ENCODE data around the gene PLIN5. TPM values are rescaled to one million over a fixed set of nuclear protein-coding genes. Genes with fewer than 3 reads are reported as not detected.

Gene PLIN5
- total and polyA plus RNA-seq, 10 of the 15 experiments (the other 5 are each of a cell fraction or from before 2014, with no cell fraction given): 0.15 to 0.33 TPM; not detected in 8

GRCh38 chr19:4555657-4556561 is 20.9 kb upstream of the PLIN5 start:
- no peak overlapping the region for H3K4me3 ChIP-seq
- H3K9ac ChIP-seq (ENCODE audit: control insufficient read depth, insufficient read depth, low read length): no peak overlapping the region
- CTCF ChIA-PET: interaction anchor here (0.6 to 2.0 kb wide), 7 partner anchors 9 to 84 kb away, joined by 3 to 10 read pairs (median 4); partner anchors contain the start of gene HDGFL2
- RAD21 ChIA-PET (ENCODE audit: unreplicated experiment): no interaction called here
- H3K27ac ChIP-seq (ENCODE audit: control insufficient read depth, insufficient read depth): no peak overlapping the region
- H4K20me1 ChIP-seq (ENCODE audit: control insufficient read depth, insufficient read depth): no peaks in the 10 kb centered on the region
- no peaks in the 10 kb centered on the region for H3K79me2 ChIP-seq (ENCODE audit: control insufficient read depth, insufficient read depth, low read length)
- ATAC-seq (peak; percentile 27; the same call in 1 of the 3 replicates), FAIRE-seq (no peak), DNase-seq (ENCODE audit: low read depth, low spot score) (no peak)
- SMC1A ChIA-PET (ENCODE audit: uncharacterized antibody, unreplicated experiment): no interaction called here
- TF ChIP-seq MTA2 (IDR thresholded peaks at IDR 0.05; ENCODE audit: low read depth) (no peak), EGR1 (IDR thresholded peaks at IDR 0.05; ENCODE audit: borderline replicate concordance in 1 of 2, low read depth in 2 of 2, low read length in 2 of 2) (0 out of 3 replicates have a peak, but pooled peaks of 1 of the 2 experiments have one; percentile 14)
- in situ Hi-C loops (cut with MboI): no loop called here
- H3K4me2 ChIP-seq (ENCODE audit: control insufficient read depth, insufficient read depth): no peak overlapping the region
- WGBS (ENCODE audit: insufficient coverage, insufficient replicate concordance, low lambda C conversion rate, missing lambda C conversion rate): 69% methylated on average over 35 of the region's 43 CpGs
- no TSS peak for BruUV-seq (replicated peaks)
- H3K36me3 ChIP-seq (ENCODE audit: control insufficient read depth in 2 of 2, insufficient read depth in 2 of 2, low read length in 1 of 2): no peaks in the 10 kb centered on the region
- H2AFZ ChIP-seq (ENCODE audit: control insufficient read depth, low read depth, low read length): no peak overlapping the region
- POLR2A ChIA-PET: interaction anchor here (0.6 kb wide), 1 partner anchor 228 kb away, joined by 6 read pairs; no protein-coding TSS in a partner anchor
- H3K27me3 ChIP-seq (replicated peaks in 1 of 2; ENCODE audit: control insufficient read depth in 2 of 2, insufficient read depth in 2 of 2, low read length in 1 of 2): no peaks in the 10 kb centered on the region
- intact Hi-C loops (cut with micrococcal nuclease; ENCODE audit: unreplicated experiment): no loop called here
- no peaks in the 10 kb centered on the region for H3K4me1 ChIP-seq (ENCODE audit: control insufficient read depth, insufficient read depth, low read length)
- no peaks in the 10 kb centered on the region for H3K9me3 ChIP-seq (replicated peaks; ENCODE audit: control insufficient read depth, insufficient read depth, low read length)

- ChIA-PET SMC1A (ENCODE audit: uncharacterized antibody, unreplicated experiment) (interaction anchor here (1.1 kb wide), 1 partner anchor 14 kb away, joined by 3 read pairs; the partner anchor contains the start of gene LRG1), CTCF (interaction anchor here (1.5 kb wide), 1 partner anchor 82 kb away, joined by 5 read pairs; no protein-coding TSS in a partner anchor), POLR2A (no interaction called here), RAD21 (ENCODE audit: unreplicated experiment) (no interaction called here)
- no peak overlapping the region for H3K27ac ChIP-seq (ENCODE audit: control insufficient read depth, insufficient read depth)
- H3K36me3 ChIP-seq (ENCODE audit: control insufficient read depth in 2 of 2, insufficient read depth in 2 of 2, low read length in 1 of 2): no peaks in the 10 kb centered on the region
- H3K4me3 ChIP-seq: no peak overlapping the region
- 63% methylated on average over 7 of the region's 7 CpGs for WGBS (ENCODE audit: insufficient coverage, insufficient replicate concordance, low lambda C conversion rate, missing lambda C conversion rate)
- no peak overlapping the region for H3K9ac ChIP-seq (ENCODE audit: control insufficient read depth, insufficient read depth, low read length)
- BruUV-seq (replicated peaks): no TSS peak
- intact Hi-C loops (cut with micrococcal nuclease; ENCODE audit: unreplicated experiment) (no loop called here), in situ Hi-C loops (cut with MboI) (no loop called here)
- TF ChIP-seq NFXL1 (IDR thresholded peaks at IDR 0.05; ENCODE audit: borderline replicate concordance) (no peak), NR2C1 (IDR thresholded peaks at IDR 0.05) (no peak)
- FAIRE-seq (no peak), DNase-seq (ENCODE audit: low read depth, low spot score) (no peak), ATAC-seq (no peak)
- no peak overlapping the region for H3K4me2 ChIP-seq (ENCODE audit: control insufficient read depth, insufficient read depth)
- no peaks in the 10 kb centered on the region for H3K79me2 ChIP-seq (ENCODE audit: control insufficient read depth, insufficient read depth, low read length)
- no peak overlapping the region for H2AFZ ChIP-seq (ENCODE audit: control insufficient read depth, low read depth, low read length)
- H4K20me1 ChIP-seq (ENCODE audit: control insufficient read depth, insufficient read depth): no peaks in the 10 kb centered on the region
- no peaks in the 10 kb centered on the region for H3K9me3 ChIP-seq (replicated peaks; ENCODE audit: control insufficient read depth, insufficient read depth, low read length)
- no peaks in the 10 kb centered on the region for H3K27me3 ChIP-seq (replicated peaks in 1 of 2; ENCODE audit: control insufficient read depth in 2 of 2, insufficient read depth in 2 of 2, low read length in 1 of 2)
- no peaks in the 10 kb centered on the region for H3K4me1 ChIP-seq (ENCODE audit: control insufficient read depth, insufficient read depth, low read length)
Measured at GRCh38 chr19:4554717-4555116, 19.7 kb upstream of the PLIN5 start.
